Activated CD4-positive, alpha-beta T cell treated with anti-CD3 and anti-CD28 coated beads for 4 hours (primary cell): Measurements from ENCODE around the gene CFAP54.

ENCODE experiments used
- DNase-seq, 2 donors: peaks; one replicate each; pipeline ENCODE4 v3.0.0-alpha.2; 2020

Gene CFAP54

GRCh38 chr12:96829354-96829753 is 340.0 kb downstream of the CFAP54 start:
- DNase-seq, result no peak

GRCh38 chr12:96831346-96831745 is 342.0 kb downstream of the CFAP54 start:
- no peak for DNase-seq

GRCh38 chr12:96846293-96846692 is 356.9 kb downstream of the CFAP54 start:
- no peak for DNase-seq

GRCh38 chr12:96850676-96851075 is 361.3 kb downstream of the CFAP54 start:
- DNase-seq, result no peak

GRCh38 chr12:96858162-96858561 is 368.8 kb downstream of the CFAP54 start:
- DNase-seq, result no peak

GRCh38 chr12:96861656-96862055 is 372.3 kb downstream of the CFAP54 start:
- DNase-seq, result no peak

- DNase-seq, result no peak
Observed at GRCh38 chr12:96862326-96862725, 372.9 kb downstream of the CFAP54 start.

GRCh38 chr12:96864335-96864734 is 375.0 kb downstream of the CFAP54 start:
- DNase-seq, result no peak

GRCh38 chr12:96866801-96867590 is 377.6 kb downstream of the CFAP54 start:
- no peak for DNase-seq

- DNase-seq, result no peak
Observed at GRCh38 chr12:96870946-96871345, 381.6 kb downstream of the CFAP54 start.

- DNase-seq, result no peak
Observed at GRCh38 chr12:96872961-96873360, 383.6 kb downstream of the CFAP54 start.

GRCh38 chr12:96874211-96874610 is 384.8 kb downstream of the CFAP54 start:
- no peak for DNase-seq

GRCh38 chr12:96876966-96877365 is 387.6 kb downstream of the CFAP54 start:
- DNase-seq, result no peak

- DNase-seq, result no peak
Observed at GRCh38 chr12:96878704-96879103, 389.3 kb downstream of the CFAP54 start.

GRCh38 chr12:96879301-96879700 is 389.9 kb downstream of the CFAP54 start:
- DNase-seq, result no peak

- no peak for DNase-seq
Observed at GRCh38 chr12:96880220-96880619, 390.8 kb downstream of the CFAP54 start.

GRCh38 chr12:96881608-96882007 is 392.2 kb downstream of the CFAP54 start:
- no peak for DNase-seq

GRCh38 chr12:96882862-96883261 is 393.5 kb downstream of the CFAP54 start:
- DNase-seq, result no peak

GRCh38 chr12:96883571-96883970 is 394.2 kb downstream of the CFAP54 start:
- no peak for DNase-seq

GRCh38 chr12:96886998-96887677 is 397.8 kb downstream of the CFAP54 start:
- DNase-seq, result no peak

GRCh38 chr12:96889273-96889933 is 400.0 kb downstream of the CFAP54 start:
- no peak for DNase-seq

GRCh38 chr12:96890331-96890730 is 401.0 kb downstream of the CFAP54 start:
- DNase-seq, result no peak

- no peak for DNase-seq
Observed at GRCh38 chr12:96892104-96892503, 402.7 kb downstream of the CFAP54 start.

- no peak for DNase-seq
Observed at GRCh38 chr12:96897421-96897820, 408.0 kb downstream of the CFAP54 start.
